Measurements from ENCODE around the gene MSL3B.

The MSL3B gene

DNA sequence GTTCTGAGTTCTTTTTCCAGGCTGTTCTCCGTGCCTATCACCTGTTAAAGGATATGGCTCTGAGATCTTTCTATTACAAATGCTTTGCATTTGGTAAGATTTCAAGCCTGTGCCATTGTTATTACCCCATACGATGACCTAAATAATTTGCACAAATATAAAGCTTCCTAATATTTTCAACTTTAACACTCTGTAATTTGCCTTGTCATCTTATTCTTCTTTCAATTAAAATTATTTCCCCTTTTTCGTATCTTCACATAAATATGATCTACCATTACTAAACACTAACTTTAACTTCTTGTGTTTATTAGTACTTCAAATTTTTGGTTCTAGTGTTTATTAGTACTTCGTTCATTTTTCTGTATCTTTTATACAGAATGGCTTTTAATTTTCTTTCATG lies 3.2 kb upstream of the MSL3B start:
- TF ChIP-seq, protein P1, sequence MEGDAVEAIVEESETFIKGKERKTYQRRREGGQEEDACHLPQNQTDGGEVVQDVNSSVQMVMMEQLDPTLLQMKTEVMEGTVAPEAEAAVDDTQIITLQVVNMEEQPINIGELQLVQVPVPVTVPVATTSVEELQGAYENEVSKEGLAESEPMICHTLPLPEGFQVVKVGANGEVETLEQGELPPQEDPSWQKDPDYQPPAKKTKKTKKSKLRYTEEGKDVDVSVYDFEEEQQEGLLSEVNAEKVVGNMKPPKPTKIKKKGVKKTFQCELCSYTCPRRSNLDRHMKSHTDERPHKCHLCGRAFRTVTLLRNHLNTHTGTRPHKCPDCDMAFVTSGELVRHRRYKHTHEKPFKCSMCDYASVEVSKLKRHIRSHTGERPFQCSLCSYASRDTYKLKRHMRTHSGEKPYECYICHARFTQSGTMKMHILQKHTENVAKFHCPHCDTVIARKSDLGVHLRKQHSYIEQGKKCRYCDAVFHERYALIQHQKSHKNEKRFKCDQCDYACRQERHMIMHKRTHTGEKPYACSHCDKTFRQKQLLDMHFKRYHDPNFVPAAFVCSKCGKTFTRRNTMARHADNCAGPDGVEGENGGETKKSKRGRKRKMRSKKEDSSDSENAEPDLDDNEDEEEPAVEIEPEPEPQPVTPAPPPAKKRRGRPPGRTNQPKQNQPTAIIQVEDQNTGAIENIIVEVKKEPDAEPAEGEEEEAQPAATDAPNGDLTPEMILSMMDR (IDR thresholded peaks at IDR 0.05; ENCODE audit: borderline replicate concordance) = no peak
- peaks cover 64% of the 10 kb centered on the region for H3K27me3 ChIP-seq (ENCODE audit: low read depth)
- no peak for DNase-seq
- intact Hi-C loops (cut with micrococcal nuclease) = no loop called here
- H3K36me3 ChIP-seq = no peaks in the 10 kb centered on the region
- no peaks in the 10 kb centered on the region for H3K4me1 ChIP-seq
- peaks cover 19% of the 10 kb centered on the region for H3K9me3 ChIP-seq (replicated peaks)
- no peak overlapping the region for H3K27ac ChIP-seq (replicated peaks)
- H3K4me3 ChIP-seq = no peak overlapping the region

DNA sequence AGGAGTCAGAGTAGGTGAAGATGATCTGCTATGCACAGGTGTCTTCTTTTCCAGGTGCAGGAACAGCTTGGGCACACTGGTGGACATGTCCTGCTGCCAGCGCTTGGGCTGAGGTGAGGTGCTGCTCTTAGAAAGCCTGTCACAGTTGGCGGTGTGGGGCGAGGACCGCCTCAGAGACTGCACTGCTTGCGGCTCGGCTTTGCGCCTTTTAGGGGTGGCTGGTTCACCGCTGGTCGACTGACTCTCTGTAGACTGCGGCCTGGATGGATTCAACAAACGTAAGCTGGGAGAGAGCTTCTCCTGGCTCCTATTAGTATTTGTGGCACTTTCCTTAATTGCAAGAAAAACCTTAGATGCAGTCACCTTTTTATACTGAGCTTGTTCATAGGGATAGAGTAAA lies 1.7 kb downstream of the MSL3B start:
- TF ChIP-seq, protein P1 (IDR thresholded peaks at IDR 0.05; ENCODE audit: borderline replicate concordance) = no peak
- no peak for DNase-seq
- no peak overlapping the region for H3K27ac ChIP-seq (replicated peaks)
- H3K27me3 ChIP-seq (ENCODE audit: low read depth) = peaks cover 34% of the 10 kb centered on the region
- no peaks in the 10 kb centered on the region for H3K36me3 ChIP-seq
- H3K4me3 ChIP-seq = no peak overlapping the region
- intact Hi-C loops (cut with micrococcal nuclease) = no loop called here
- peaks cover 11% of the 10 kb centered on the region for H3K9me3 ChIP-seq (replicated peaks)
- H3K4me1 ChIP-seq = no peaks in the 10 kb centered on the region

DNA sequence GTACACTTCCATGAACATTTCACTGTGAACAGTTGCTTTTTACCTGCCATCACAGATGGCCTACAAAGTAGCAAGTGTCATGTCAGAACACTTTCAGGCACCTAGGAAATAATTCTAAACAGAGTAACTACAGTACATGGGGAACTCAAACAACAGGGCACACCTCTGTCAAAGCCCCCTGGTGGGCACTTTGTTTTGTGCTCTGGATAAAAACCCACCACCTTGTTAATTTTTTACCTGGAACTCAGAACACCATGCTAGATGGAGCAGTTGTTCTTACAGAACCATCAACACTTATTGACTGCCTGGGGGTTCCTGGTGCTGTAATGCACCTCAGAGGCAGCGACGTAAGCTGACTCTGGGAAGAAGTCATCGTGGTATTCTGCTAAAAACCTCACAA lies 2.3 kb downstream of the MSL3B start:
- no peak overlapping the region for H3K4me3 ChIP-seq
- TF ChIP-seq, protein P1 (IDR thresholded peaks at IDR 0.05; ENCODE audit: borderline replicate concordance) = no peak
- H3K9me3 ChIP-seq (replicated peaks) = peaks cover 11% of the 10 kb centered on the region
- no peaks in the 10 kb centered on the region for H3K4me1 ChIP-seq
- H3K27ac ChIP-seq (replicated peaks) = no peak overlapping the region
- intact Hi-C loops (cut with micrococcal nuclease) = no loop called here
- peaks cover 28% of the 10 kb centered on the region for H3K27me3 ChIP-seq (ENCODE audit: low read depth)
- DNase-seq = no peak
- no peaks in the 10 kb centered on the region for H3K36me3 ChIP-seq

DNA sequence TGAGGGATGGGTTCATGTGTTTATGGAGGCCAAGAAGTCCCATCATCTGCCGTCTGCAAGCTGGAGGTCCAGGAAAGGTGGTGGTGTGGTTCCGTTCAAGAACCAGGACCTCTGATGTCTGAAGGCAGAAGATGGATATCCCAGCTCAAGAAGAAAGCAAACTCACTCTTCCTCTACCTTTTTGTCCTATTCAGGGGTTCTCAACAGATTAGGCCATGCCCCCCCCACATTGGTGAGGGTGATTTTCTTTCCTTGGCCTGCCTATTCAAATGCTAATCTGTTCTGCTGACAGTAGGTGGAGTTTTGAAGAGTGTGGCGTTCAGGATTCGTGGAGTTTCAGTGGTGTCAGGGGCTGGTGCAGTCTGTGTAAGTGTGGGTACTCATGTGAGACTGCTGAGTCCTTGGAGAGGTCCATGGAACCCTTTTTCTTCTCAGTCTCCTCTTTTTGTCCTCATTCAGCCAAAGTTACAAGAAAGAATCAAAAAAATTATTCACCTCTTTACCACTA lies 5.9 kb downstream of the MSL3B start:
- H3K27ac ChIP-seq (replicated peaks) = no peak overlapping the region
- H3K4me3 ChIP-seq = no peak overlapping the region
- intact Hi-C loops (cut with micrococcal nuclease) = no loop called here
- DNase-seq = no peak
- H3K27me3 ChIP-seq (ENCODE audit: low read depth) = no peaks in the 10 kb centered on the region
- H3K36me3 ChIP-seq = no peaks in the 10 kb centered on the region
- no peaks in the 10 kb centered on the region for H3K4me1 ChIP-seq
- TF ChIP-seq, protein P1 (IDR thresholded peaks at IDR 0.05; ENCODE audit: borderline replicate concordance) = no peak
- H3K9me3 ChIP-seq (replicated peaks) = no peaks in the 10 kb centered on the region

DNA sequence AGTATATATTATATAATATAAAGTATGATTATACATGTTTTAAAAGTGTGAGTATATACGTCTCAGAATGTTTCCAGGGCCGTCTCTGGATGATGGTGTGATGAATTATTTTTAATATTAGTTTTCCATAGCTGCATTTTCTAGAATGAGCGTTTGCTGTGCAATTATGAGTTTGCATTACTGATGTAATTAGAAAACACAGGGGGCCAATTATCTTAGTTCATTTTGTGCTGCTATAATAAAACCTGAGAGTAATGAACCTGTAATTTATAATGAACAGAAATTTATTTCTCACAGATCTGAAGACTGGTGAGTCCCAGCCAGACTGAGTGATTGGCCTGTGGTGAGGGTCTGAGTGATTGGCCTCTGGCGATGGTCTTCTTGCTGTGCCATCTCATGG lies 9.9 kb downstream of the MSL3B start:
- Histone ChIP-seq H3K4me3 (no peak overlapping the region), H3K27me3 (ENCODE audit: low read depth) (peaks cover 1% of the 10 kb centered on the region), H3K9me3 (replicated peaks) (no peaks in the 10 kb centered on the region), H3K27ac (replicated peaks) (no peak overlapping the region), H3K4me1 (peaks cover 16% of the 10 kb centered on the region), H3K36me3 (no peaks in the 10 kb centered on the region)
- intact Hi-C loops (cut with micrococcal nuclease) = no loop called here
- TF ChIP-seq, protein P1 (IDR thresholded peaks at IDR 0.05; ENCODE audit: borderline replicate concordance) = no peak
- DNase-seq = no peak

Measured in left ventricle myocardium inferior (tissue), 1 donor.